DND-41 (cell line): ENCODE data around the gene MREG.
A peak's percentile ranks its signal among the peaks of the same experiment; 100 is the strongest.
"Not testable (repeated sequence)": the region's sequence is repeated elsewhere in the genome, so short reads cannot be mapped to it uniquely, and the experiment has no call there.

Source experiments
- ATAC-seq: fragments of 200-7000 bp; cut with Tn5 transposase; 3 replicates; pipeline ENCODE4 v1.9.1; 2021; ENCODE audit warnings: low read depth; ENCODE audit not compliant: insufficient read depth
- DNase-seq: peaks from one replicate; pipeline ENCODE4 v3.0.0-alpha.2; 2020
- H2AFZ ChIP-seq: 2 replicates; pipeline ENCODE4 v1.6.0; 2012; ENCODE audit warnings: low read depth, low read length
- H3K27ac ChIP-seq: 2 replicates; pipeline ENCODE4 v1.5.1; 2012; ENCODE audit warnings: low read length, inconsistent platforms
- H3K27me3 ChIP-seq: fragments of 200-600 bp; sonication (generic); 2 replicates; pipeline ENCODE4 v1.6.0; 2012; ENCODE audit warnings: low read length, mild to moderate bottlenecking, inconsistent platforms; ENCODE audit not compliant: insufficient read depth, poor library complexity
- H3K36me3 ChIP-seq: 2 replicates; pipeline ENCODE4 v1.5.1; 2012; ENCODE audit warnings: low read length, inconsistent platforms; ENCODE audit not compliant: insufficient read depth
- H3K4me1 ChIP-seq: 2 replicates; pipeline ENCODE4 v1.5.1; 2012; ENCODE audit warnings: mild to moderate bottlenecking, low read length; ENCODE audit not compliant: insufficient read depth
- H3K4me2 ChIP-seq: 2 replicates; pipeline ENCODE4 v1.6.0; 2012; ENCODE audit warnings: mild to moderate bottlenecking, moderate library complexity, low read length, inconsistent platforms; ENCODE audit not compliant: insufficient read depth
- H3K4me3 ChIP-seq, 2 experiments: fragments of 200-600 bp in 1 of 2; shearing (Covaris generic) in 1 of 2; 2 replicates each; pipeline ENCODE4 v1.5.1; 2012 to 2016; ENCODE audit warnings: inconsistent platforms in 2 of 2, low read length in 2 of 2, mild to moderate bottlenecking in 2 of 2, low read depth in 1 of 2, moderate library complexity in 1 of 2
- H3K79me2 ChIP-seq: 2 replicates; pipeline ENCODE4 v1.6.0; 2012; ENCODE audit warnings: low read length, inconsistent platforms; ENCODE audit not compliant: insufficient read depth
- H3K9ac ChIP-seq: 2 replicates; pipeline ENCODE4 v1.6.0; 2012; ENCODE audit warnings: low read depth, mild to moderate bottlenecking, inconsistent platforms, low read length, moderate library complexity
- H3K9me3 ChIP-seq: 2 replicates; pipeline ENCODE4 v1.5.1; 2012; ENCODE audit warnings: low read length, moderate library complexity, mild to moderate bottlenecking, inconsistent platforms; ENCODE audit not compliant: insufficient read depth, severe bottlenecking
- H4K20me1 ChIP-seq: 2 replicates; pipeline ENCODE4 v1.6.0; 2012; ENCODE audit warnings: low read length; ENCODE audit not compliant: insufficient read depth
- EZH2 ChIP-seq: IDR thresholded peaks from 3 replicates; pipeline ENCODE4 v1.6.1; 2012; ENCODE audit warnings: borderline replicate concordance, low read depth, mild to moderate bottlenecking, moderate library complexity, low read length, inconsistent platforms; ENCODE audit not compliant: severe bottlenecking
- TF ChIP-seq, protein P1 (sequence below): IDR thresholded peaks from 2 replicates; pipeline ENCODE4 v1.5.1; 2012; ENCODE audit warnings: borderline replicate concordance, low read length, moderate library complexity, mild to moderate bottlenecking; ENCODE audit not compliant: poor library complexity, severe bottlenecking; ENCODE audit errors: extremely low read depth

Gene MREG

DNA sequence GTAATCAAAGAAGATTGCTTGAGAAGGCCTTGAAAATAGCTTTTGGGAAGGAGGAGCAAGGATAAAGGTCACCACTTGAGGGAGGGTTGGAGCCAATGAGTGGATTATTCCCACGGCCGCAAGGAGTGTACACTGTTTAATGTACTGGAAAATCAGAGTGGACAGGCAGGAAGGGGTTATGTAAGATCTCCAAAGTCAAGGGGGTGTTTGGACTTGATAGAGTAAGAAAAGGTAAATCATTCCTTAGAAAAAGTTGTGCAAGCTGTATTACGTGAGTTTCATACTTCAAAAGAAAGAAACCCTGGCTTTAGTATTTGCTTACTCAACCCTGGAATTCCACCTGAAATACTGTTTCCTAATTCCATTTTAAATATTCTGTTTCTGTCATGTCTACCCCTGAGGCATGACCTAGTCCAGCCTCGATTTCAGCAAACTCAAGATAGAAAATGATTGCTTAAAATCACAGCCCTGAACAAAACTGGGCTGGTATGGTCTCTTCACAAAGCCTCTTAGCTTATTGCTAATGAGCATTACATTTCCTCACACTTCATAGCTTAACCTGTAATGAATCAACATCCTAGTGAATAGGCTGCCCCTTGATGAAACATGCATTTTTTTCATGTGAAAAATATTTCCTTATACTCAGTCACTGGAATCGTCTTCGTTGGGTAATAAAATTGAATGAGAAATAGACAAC, 1.1 kb downstream of the MREG start:
- Histone ChIP-seq H3K9ac (peak overlapping the region; percentile 83), H3K4me2 (peak overlapping the region; percentile 94), H3K4me1 (peaks cover 55% of the 10 kb centered on the region), H3K4me3 (peak overlapping the region; percentile 71 to 79; a peak in 3 of 4 replicates), H4K20me1 (no peaks in the 10 kb centered on the region), H3K27me3 (no peaks in the 10 kb centered on the region), H3K36me3 (no peaks in the 10 kb centered on the region), H3K79me2 (peaks cover 28% of the 10 kb centered on the region), H3K9me3 (no peaks in the 10 kb centered on the region), H3K27ac (peak overlapping the region; percentile 71; the same call in 1 of the 2 replicates), H2AFZ (peak overlapping the region; percentile 88)
- ATAC-seq (no peak), DNase-seq (no peak)
- no peak for TF ChIP-seq EZH2
- TF ChIP-seq, protein P1, sequence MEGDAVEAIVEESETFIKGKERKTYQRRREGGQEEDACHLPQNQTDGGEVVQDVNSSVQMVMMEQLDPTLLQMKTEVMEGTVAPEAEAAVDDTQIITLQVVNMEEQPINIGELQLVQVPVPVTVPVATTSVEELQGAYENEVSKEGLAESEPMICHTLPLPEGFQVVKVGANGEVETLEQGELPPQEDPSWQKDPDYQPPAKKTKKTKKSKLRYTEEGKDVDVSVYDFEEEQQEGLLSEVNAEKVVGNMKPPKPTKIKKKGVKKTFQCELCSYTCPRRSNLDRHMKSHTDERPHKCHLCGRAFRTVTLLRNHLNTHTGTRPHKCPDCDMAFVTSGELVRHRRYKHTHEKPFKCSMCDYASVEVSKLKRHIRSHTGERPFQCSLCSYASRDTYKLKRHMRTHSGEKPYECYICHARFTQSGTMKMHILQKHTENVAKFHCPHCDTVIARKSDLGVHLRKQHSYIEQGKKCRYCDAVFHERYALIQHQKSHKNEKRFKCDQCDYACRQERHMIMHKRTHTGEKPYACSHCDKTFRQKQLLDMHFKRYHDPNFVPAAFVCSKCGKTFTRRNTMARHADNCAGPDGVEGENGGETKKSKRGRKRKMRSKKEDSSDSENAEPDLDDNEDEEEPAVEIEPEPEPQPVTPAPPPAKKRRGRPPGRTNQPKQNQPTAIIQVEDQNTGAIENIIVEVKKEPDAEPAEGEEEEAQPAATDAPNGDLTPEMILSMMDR, result no peak

DNA sequence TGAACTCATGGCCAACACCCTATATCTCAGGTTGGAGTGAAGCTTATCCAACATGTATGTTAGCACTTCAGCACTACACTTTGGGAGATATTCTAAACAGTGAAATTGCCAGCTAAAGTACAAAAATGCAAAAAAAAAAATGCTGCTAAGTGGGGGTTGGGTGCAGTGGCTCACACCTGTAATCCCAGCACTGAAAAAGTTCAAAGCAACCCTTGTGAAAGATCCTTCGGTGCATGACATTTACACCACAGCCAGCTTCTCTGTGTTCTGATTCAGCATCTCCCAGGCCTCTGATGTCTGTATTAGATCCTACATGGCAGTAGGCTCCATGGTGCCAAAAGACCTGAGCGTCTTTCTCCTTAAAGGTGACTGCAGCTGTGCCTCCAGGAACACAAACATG, 4.1 kb downstream of the MREG start:
- ATAC-seq, H3K27ac ChIP-seq, H3K9me3 ChIP-seq, H4K20me1 ChIP-seq, H3K4me2 ChIP-seq, H3K9ac ChIP-seq, DNase-seq, H3K4me3 ChIP-seq, H3K36me3 ChIP-seq, H3K27me3 ChIP-seq, H2AFZ ChIP-seq: not testable (repeated sequence)
- Histone ChIP-seq H3K4me1 (peaks cover 26% of the 10 kb centered on the region), H3K79me2 (peaks cover 47% of the 10 kb centered on the region)

DNA sequence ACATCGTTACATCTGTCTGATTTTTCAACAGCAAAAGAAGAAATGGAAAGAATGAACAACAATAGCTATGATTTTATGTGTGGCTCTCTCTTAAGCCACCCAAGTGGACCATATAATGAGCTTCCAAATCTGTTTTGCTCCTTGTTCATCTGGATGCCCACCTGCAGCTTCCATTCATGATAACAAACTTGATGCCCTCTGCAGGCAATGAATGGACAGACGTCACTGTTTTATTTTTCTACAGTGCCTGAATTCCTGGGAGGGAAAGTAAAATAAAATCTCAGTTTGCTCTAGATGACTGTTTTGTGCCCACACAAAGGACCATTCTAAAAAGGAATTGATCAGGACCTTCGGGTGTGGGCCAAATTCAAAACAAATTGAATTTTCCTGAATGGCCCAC, 5.0 kb downstream of the MREG start:
- Histone ChIP-seq H3K79me2 (peaks cover 55% of the 10 kb centered on the region), H3K4me3 (no peak overlapping the region), H3K9ac (no peak overlapping the region), H4K20me1 (peaks cover 9% of the 10 kb centered on the region; the same call in 1 of the 2 replicates), H3K9me3 (no peaks in the 10 kb centered on the region), H3K4me1 (peaks cover 19% of the 10 kb centered on the region), H2AFZ (no peak overlapping the region), H3K36me3 (no peaks in the 10 kb centered on the region), H3K27me3 (no peaks in the 10 kb centered on the region), H3K27ac (no peak overlapping the region), H3K4me2 (no peak overlapping the region)
- TF ChIP-seq, protein P1, result peak; percentile 15
- TF ChIP-seq EZH2, result no peak
- ATAC-seq (no peak), DNase-seq (no peak)

DNA sequence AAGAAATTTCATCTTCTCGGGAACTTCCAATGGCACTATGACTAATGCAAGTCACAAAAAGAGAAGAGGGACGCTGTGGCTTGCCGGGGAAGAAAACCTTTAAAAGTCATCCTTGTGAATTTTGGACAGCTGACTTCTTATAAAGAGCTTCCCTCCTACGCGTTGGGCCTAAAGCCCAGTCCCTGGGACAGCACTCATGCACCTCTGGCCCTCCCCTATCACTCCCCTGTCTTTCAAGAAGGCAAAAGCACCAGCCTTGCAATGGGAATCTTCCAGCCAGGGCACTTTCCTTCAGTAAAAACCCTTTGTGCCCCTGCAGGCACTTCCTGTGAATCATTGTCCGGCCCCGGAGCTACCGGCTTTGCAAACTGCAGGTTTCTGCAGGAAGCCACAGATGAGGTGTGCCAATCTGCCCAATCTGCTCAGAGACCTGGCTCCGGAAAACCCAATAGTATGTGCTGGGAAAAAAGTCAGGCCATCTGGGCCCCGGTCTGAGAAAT, 7.1 kb downstream of the MREG start:
- Histone ChIP-seq H3K36me3 (no peaks in the 10 kb centered on the region), H2AFZ (no peak overlapping the region), H3K27ac (no peak overlapping the region), H3K27me3 (no peaks in the 10 kb centered on the region), H3K4me2 (no peak overlapping the region), H3K4me1 (peaks cover under 1% of the 10 kb centered on the region; the same call in 1 of the 2 replicates), H3K9ac (no peak overlapping the region), H4K20me1 (peaks cover 9% of the 10 kb centered on the region; the same call in 1 of the 2 replicates), H3K9me3 (no peaks in the 10 kb centered on the region), H3K4me3 (no peak overlapping the region), H3K79me2 (peaks cover 37% of the 10 kb centered on the region; the same call in 1 of the 2 replicates)
- ATAC-seq (no peak), DNase-seq (no peak)
- no peak for TF ChIP-seq EZH2
- TF ChIP-seq, protein P1, result no peak
